Cardiac septum (tissue), 1 donor: ENCODE measurements around the gene GPR32. TPM values are rescaled to one million over a fixed set of nuclear protein-coding genes. Genes with fewer than 3 reads are reported as not detected.
"Not testable (repeated sequence)": the region's sequence is repeated elsewhere in the genome, so short reads cannot be mapped to it uniquely, and the experiment has no call there.

Experiments
- DNase-seq: peaks from one replicate; pipeline ENCODE4 v3.0.0-alpha.2; 2020; ENCODE audit warnings: low spot score
- intact Hi-C: fragments of 100-400 bp; cut with DNase I; formaldehyde crosslinking; loops from one replicate; pipeline ENCODE4 v1.14.0; 2022
- long read RNA-seq: library from polyadenylated mRNA; unstranded; transcript quantifications from one replicate; pipeline ENCODE4 v2.0.0, GENCODE V29; 2021
- total RNA-seq: library from RNA; stranded (reverse); fragmentation: NEBNext Ultra II Directional; extraction: Animal tissue kit (Norgen Biotek cat#: 25700); gene quantifications from one replicate; pipeline ENCODE4 v1.2.1, GENCODE V29; 2021
- donor health status: DM: no; HTN: no; CAD: no.

The GPR32 gene
- total RNA-seq, result not detected
- long read RNA-seq, result 0 reads

- intact Hi-C loops, DNase-seq: not testable (repeated sequence)
These were observed at the start of gene GPR32 for GRCh38 chr19:50770164-50770563. GPR32 (plus strand) TSS chr19:50770464; CDS start chr19:50770601, 137 bp downstream.

- DNase-seq, result no peak
- intact Hi-C loops, result loop anchor here (10.0 kb wide), 1 partner anchor 204 kb away; no protein-coding TSS in a partner anchor
These were observed 49.3 kb upstream of the GPR32 start for GRCh38 chr19:50720921-50721381.

GRCh38 chr19:50721441-50722137 lies 48.7 kb upstream of the GPR32 start:
- intact Hi-C loops, result loop anchor here (10.0 kb wide), 1 partner anchor 203 kb away; no protein-coding TSS in a partner anchor
- no peak for DNase-seq

GRCh38 chr19:50722201-50723013 lies 47.9 kb upstream of the GPR32 start:
- DNase-seq, result no peak
- intact Hi-C loops, result loop anchor here (10.0 kb wide), 1 partner anchor 202 kb away; no protein-coding TSS in a partner anchor

GRCh38 chr19:50723069-50723468 lies 47.2 kb upstream of the GPR32 start, which contains the start of gene CLEC11A:
CLEC11A (plus strand) TSS chr19:50723364; CDS start chr19:50723526, 162 bp downstream.
- intact Hi-C loops, result loop anchor here (10.0 kb wide), 1 partner anchor 202 kb away; no protein-coding TSS in a partner anchor
- DNase-seq, result peak; percentile 82

- intact Hi-C loops, result loop anchor here (10.0 kb wide), 1 partner anchor 201 kb away; no protein-coding TSS in a partner anchor
- DNase-seq, result no peak
These were observed 46.3 kb upstream of the GPR32 start for GRCh38 chr19:50723735-50724521.

- intact Hi-C loops, result loop anchor here (10.0 kb wide), 1 partner anchor 200 kb away; no protein-coding TSS in a partner anchor
These were observed 45.6 kb upstream of the GPR32 start for GRCh38 chr19:50724522-50725217.

GRCh38 chr19:50725218-50725910 lies 44.9 kb upstream of the GPR32 start:
- intact Hi-C loops, result loop anchor here (10.0 kb wide), 1 partner anchor 199 kb away; no protein-coding TSS in a partner anchor
- DNase-seq, result peak; percentile 69

More at GRCh38 chr19:50724522-50725217, 45.6 kb upstream of the GPR32 start:
- peak; percentile 98 for DNase-seq

GRCh38 chr19:50725911-50726230 lies 44.4 kb upstream of the GPR32 start:
- intact Hi-C loops, result loop anchor here (10.0 kb wide), 1 partner anchor 199 kb away; no protein-coding TSS in a partner anchor

GRCh38 chr19:50728084-50728737 lies 42.1 kb upstream of the GPR32 start:
- peak; percentile 79 for DNase-seq

More at GRCh38 chr19:50725911-50726230, 44.4 kb upstream of the GPR32 start:
- DNase-seq, result no peak

GRCh38 chr19:50729894-50730293 lies 40.4 kb upstream of the GPR32 start:
- no peak for DNase-seq
- intact Hi-C loops, result loop anchor here (10.0 kb wide), 1 partner anchor 195 kb away; no protein-coding TSS in a partner anchor

More at GRCh38 chr19:50728084-50728737, 42.1 kb upstream of the GPR32 start:
- intact Hi-C loops, result loop anchor here (10.0 kb wide), 1 partner anchor 197 kb away; no protein-coding TSS in a partner anchor

GRCh38 chr19:50735869-50736268 lies 34.4 kb upstream of the GPR32 start:
- intact Hi-C loops, result no loop called here
- no peak for DNase-seq

GRCh38 chr19:50736338-50736737 lies 33.9 kb upstream of the GPR32 start:
- DNase-seq, result no peak
- intact Hi-C loops, result no loop called here

GRCh38 chr19:50739132-50739913 lies 30.9 kb upstream of the GPR32 start:
- DNase-seq, result no peak
- intact Hi-C loops, result no loop called here

- no peak for DNase-seq
- intact Hi-C loops, result no loop called here
These were observed 30.3 kb upstream of the GPR32 start for GRCh38 chr19:50739914-50740426.

GRCh38 chr19:50741179-50741933 lies 28.9 kb upstream of the GPR32 start:
- intact Hi-C loops, result no loop called here

More at GRCh38 chr19:50741179-50741933, 28.9 kb upstream of the GPR32 start:
- DNase-seq, result no peak
